Osteoblast (primary cell): ENCODE results near the gene ORMDL3. TPM values are rescaled to one million over a fixed set of nuclear protein-coding genes. Genes with fewer than 3 reads are reported as not detected.

Experiments
- DNase-seq: peaks from one replicate; pipeline ENCODE4 v3.0.0; 2011; ENCODE audit warnings: low spot score, mixed read lengths; ENCODE audit not compliant: insufficient read length; ENCODE audit errors: missing footprints
- H2AFZ ChIP-seq: 2 replicates; pipeline ENCODE4 v1.6.0; 2011; ENCODE audit warnings: mild to moderate bottlenecking, low read length
- H3K27ac ChIP-seq: 2 replicates; pipeline ENCODE4 v1.5.1; 2011; ENCODE audit warnings: mild to moderate bottlenecking, low read depth, low read length, moderate library complexity
- H3K27me3 ChIP-seq: 2 replicates; pipeline ENCODE4 v1.6.0; 2012; ENCODE audit warnings: mild to moderate bottlenecking, control low read depth, inconsistent platforms, low read length, moderate library complexity; ENCODE audit not compliant: insufficient read depth
- H3K36me3 ChIP-seq: 2 replicates; pipeline ENCODE4 v1.5.1; 2011; ENCODE audit warnings: mild to moderate bottlenecking, low read length, control low read depth, moderate library complexity; ENCODE audit not compliant: insufficient read depth
- H3K4me1 ChIP-seq: 2 replicates; pipeline ENCODE4 v1.5.1; 2011; ENCODE audit warnings: mild to moderate bottlenecking, low read length, control low read depth, moderate library complexity; ENCODE audit not compliant: insufficient read depth
- H3K4me2 ChIP-seq: 2 replicates; pipeline ENCODE4 v1.6.0; 2011; ENCODE audit warnings: mild to moderate bottlenecking, low read length; ENCODE audit not compliant: insufficient read depth
- H3K4me3 ChIP-seq: fragments of 200-600 bp; sonication (generic); 3 replicates; pipeline ENCODE4 v1.5.1; 2012; ENCODE audit warnings: mild to moderate bottlenecking, low read length, inconsistent platforms; ENCODE audit not compliant: insufficient read depth
- H3K79me2 ChIP-seq: 2 replicates; pipeline ENCODE4 v1.6.0; 2012; ENCODE audit warnings: mild to moderate bottlenecking, low read length, control low read depth, inconsistent platforms; ENCODE audit not compliant: insufficient read depth
- H3K9me3 ChIP-seq: 2 replicates; pipeline ENCODE4 v1.5.1; 2011; ENCODE audit warnings: low read depth, low read length, control low read depth
- H4K20me1 ChIP-seq: 2 replicates; pipeline ENCODE4 v1.6.0; 2012; ENCODE audit warnings: mild to moderate bottlenecking, low read length, control low read depth; ENCODE audit not compliant: insufficient read depth
- total RNA-seq: library from RNA; depleted of rRNA; stranded (reverse); fragments of >200 nt; gene quantifications from 2 replicates; pipeline ENCODE4 v1.2.3, GENCODE V29; 2012
- TF ChIP-seq, protein P1 (sequence below): IDR thresholded peaks from 2 replicates; pipeline ENCODE4 v1.5.1; 2011; ENCODE audit warnings: mild to moderate bottlenecking, low read depth, low read length, moderate library complexity; ENCODE audit errors: extremely low read depth

ORMDL3 gene
- total RNA-seq, 1 donor = 39.8 TPM

- H3K9me3 ChIP-seq = no peaks in the 10 kb centered on the region
- no peak overlapping the region for H2AFZ ChIP-seq
- H3K27me3 ChIP-seq = no peaks in the 10 kb centered on the region
- peaks cover 51% of the 10 kb centered on the region for H3K36me3 ChIP-seq
- H3K4me3 ChIP-seq = no peak overlapping the region
- TF ChIP-seq, protein P1, sequence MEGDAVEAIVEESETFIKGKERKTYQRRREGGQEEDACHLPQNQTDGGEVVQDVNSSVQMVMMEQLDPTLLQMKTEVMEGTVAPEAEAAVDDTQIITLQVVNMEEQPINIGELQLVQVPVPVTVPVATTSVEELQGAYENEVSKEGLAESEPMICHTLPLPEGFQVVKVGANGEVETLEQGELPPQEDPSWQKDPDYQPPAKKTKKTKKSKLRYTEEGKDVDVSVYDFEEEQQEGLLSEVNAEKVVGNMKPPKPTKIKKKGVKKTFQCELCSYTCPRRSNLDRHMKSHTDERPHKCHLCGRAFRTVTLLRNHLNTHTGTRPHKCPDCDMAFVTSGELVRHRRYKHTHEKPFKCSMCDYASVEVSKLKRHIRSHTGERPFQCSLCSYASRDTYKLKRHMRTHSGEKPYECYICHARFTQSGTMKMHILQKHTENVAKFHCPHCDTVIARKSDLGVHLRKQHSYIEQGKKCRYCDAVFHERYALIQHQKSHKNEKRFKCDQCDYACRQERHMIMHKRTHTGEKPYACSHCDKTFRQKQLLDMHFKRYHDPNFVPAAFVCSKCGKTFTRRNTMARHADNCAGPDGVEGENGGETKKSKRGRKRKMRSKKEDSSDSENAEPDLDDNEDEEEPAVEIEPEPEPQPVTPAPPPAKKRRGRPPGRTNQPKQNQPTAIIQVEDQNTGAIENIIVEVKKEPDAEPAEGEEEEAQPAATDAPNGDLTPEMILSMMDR = no peak
- H3K79me2 ChIP-seq = peaks cover 52% of the 10 kb centered on the region
- no peak overlapping the region for H3K27ac ChIP-seq
- DNase-seq = no peak
- peaks cover 55% of the 10 kb centered on the region for H4K20me1 ChIP-seq
- peaks cover 31% of the 10 kb centered on the region for H3K4me1 ChIP-seq
- H3K4me2 ChIP-seq = no peak overlapping the region
Measured at GRCh38 chr17:39922006-39922405, 5.4 kb downstream of the ORMDL3 start.

- Histone ChIP-seq H3K27ac (no peak overlapping the region), H3K36me3 (peaks cover 54% of the 10 kb centered on the region), H2AFZ (no peak overlapping the region), H3K4me2 (no peak overlapping the region), H4K20me1 (peaks cover 50% of the 10 kb centered on the region), H3K27me3 (no peaks in the 10 kb centered on the region), H3K79me2 (peaks cover 46% of the 10 kb centered on the region), H3K4me1 (peaks cover 28% of the 10 kb centered on the region), H3K9me3 (no peaks in the 10 kb centered on the region), H3K4me3 (no peak overlapping the region)
- DNase-seq = no peak
- TF ChIP-seq, protein P1 = no peak
Measured at GRCh38 chr17:39921323-39921722, 6.1 kb downstream of the ORMDL3 start.

- peaks cover 38% of the 10 kb centered on the region for H3K79me2 ChIP-seq
- H2AFZ ChIP-seq = no peak overlapping the region
- TF ChIP-seq, protein P1 = no peak
- no peak for DNase-seq
- H3K27ac ChIP-seq = no peak overlapping the region
- no peak overlapping the region for H3K4me3 ChIP-seq
- H4K20me1 ChIP-seq = peaks cover 42% of the 10 kb centered on the region
- H3K27me3 ChIP-seq = no peaks in the 10 kb centered on the region
- no peak overlapping the region for H3K4me2 ChIP-seq
- H3K4me1 ChIP-seq = peaks cover 20% of the 10 kb centered on the region
- H3K9me3 ChIP-seq = no peaks in the 10 kb centered on the region
- peaks cover 54% of the 10 kb centered on the region for H3K36me3 ChIP-seq
Measured at GRCh38 chr17:39920218-39921210, 6.9 kb downstream of the ORMDL3 start.

DNA sequence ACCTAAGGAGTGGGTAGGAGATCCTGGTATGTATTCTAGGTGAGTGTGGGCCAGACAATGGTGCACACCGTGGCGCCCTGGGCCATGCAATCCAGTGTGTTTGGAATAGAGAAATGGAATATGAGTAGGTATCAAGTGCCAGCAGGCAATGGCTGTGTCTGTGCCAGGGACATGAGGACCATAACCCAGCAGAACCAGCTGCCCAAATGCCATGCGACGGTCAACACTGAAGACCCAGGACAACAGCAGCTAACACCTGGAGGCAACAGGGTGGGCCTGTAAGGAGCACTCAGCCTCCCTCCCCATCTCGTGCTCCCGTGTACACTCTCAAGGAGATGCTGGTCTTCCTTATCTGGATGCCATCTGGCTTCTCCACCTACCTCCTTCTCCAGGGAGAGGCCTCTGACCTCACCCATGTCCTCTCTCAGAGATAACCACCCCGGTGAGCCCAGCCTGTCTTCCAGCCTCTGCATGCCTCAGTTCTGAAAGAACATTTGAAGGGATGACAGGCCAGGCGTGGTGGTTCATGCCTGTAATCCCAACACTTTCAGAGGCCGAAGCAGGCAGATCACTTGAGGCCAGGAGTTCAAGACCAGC lies 8.2 kb downstream of the ORMDL3 start:
- DNase-seq = no peak
- Histone ChIP-seq H3K4me2 (no peak overlapping the region), H3K9me3 (no peaks in the 10 kb centered on the region), H4K20me1 (peaks cover 28% of the 10 kb centered on the region), H3K79me2 (peaks cover 25% of the 10 kb centered on the region), H3K36me3 (peaks cover 55% of the 10 kb centered on the region), H3K4me1 (peaks cover 7% of the 10 kb centered on the region), H3K27me3 (no peaks in the 10 kb centered on the region), H2AFZ (no peak overlapping the region), H3K27ac (no peak overlapping the region), H3K4me3 (no peak overlapping the region)
- TF ChIP-seq, protein P1 = no peak
